SK-N-SH treated with all-trans-retinoic acid at 6 μM for 48 hours (cell line): Measurements from ENCODE around the gene ZNF70.

Experiments used
- ATAC-seq: fragments of 200-7000 bp; cut with Tn5 transposase; 3 replicates; pipeline ENCODE4 v1.9.1; 2020; ENCODE audit warnings: mild to moderate bottlenecking, moderate library complexity
- BACH2 ChIP-seq: fragments of 250-450 bp; sonication (Bioruptor Pico); IDR thresholded peaks from 2 replicates; pipeline ENCODE4 v1.9.0; 2021; ENCODE audit warnings: mild to moderate bottlenecking, borderline replicate concordance
- CSDC2 ChIP-seq: fragments of 250-450 bp; sonication (Bioruptor Pico); IDR thresholded peaks from 2 replicates; pipeline ENCODE4 v1.5.0; 2020; ENCODE audit warnings: mild to moderate bottlenecking, moderate library complexity
- CSRNP3 ChIP-seq: fragments of 250-450 bp; sonication (Bioruptor Pico); IDR thresholded peaks from 2 replicates; pipeline ENCODE4 v1.5.1; 2021; ENCODE audit warnings: mild to moderate bottlenecking, moderate library complexity
- ESRRG ChIP-seq: fragments of 250-450 bp; sonication (Bioruptor Pico); IDR thresholded peaks from 2 replicates; pipeline ENCODE4 v1.6.1; 2021; ENCODE audit warnings: mild to moderate bottlenecking
- GLIS3 ChIP-seq: fragments of 250-450 bp; sonication (Bioruptor Pico); IDR thresholded peaks from 2 replicates; pipeline ENCODE4 v1.5.0; 2020; ENCODE audit warnings: mild to moderate bottlenecking, moderate library complexity
- ISL1 ChIP-seq: fragments of 250-450 bp; sonication (Bioruptor Pico); IDR thresholded peaks from 2 replicates; pipeline ENCODE4 v2.1.2; 2022; ENCODE audit warnings: mild to moderate bottlenecking, moderate library complexity
- OSR1 ChIP-seq: fragments of 250-450 bp; sonication (Bioruptor Pico); IDR thresholded peaks from 2 replicates; pipeline ENCODE4 v1.8.0; 2022; ENCODE audit warnings: moderate library complexity, mild to moderate bottlenecking, inconsistent platforms
- PPARA ChIP-seq: fragments of 250-450 bp; sonication (Bioruptor Pico); IDR thresholded peaks from 2 replicates; pipeline ENCODE4 v1.5.0; 2020; ENCODE audit warnings: mild to moderate bottlenecking, borderline replicate concordance
- RARB ChIP-seq: fragments of 250-450 bp; sonication (Bioruptor Pico); IDR thresholded peaks from 2 replicates; pipeline ENCODE4 v1.8.0; 2021; ENCODE audit warnings: mild to moderate bottlenecking, moderate library complexity
- SNAI2 ChIP-seq: fragments of 250-450 bp; sonication (Bioruptor Pico); IDR thresholded peaks from 2 replicates; pipeline ENCODE4 v1.5.0; 2020; ENCODE audit warnings: mild to moderate bottlenecking, moderate library complexity
- TCF4 ChIP-seq: fragments of 250-450 bp; sonication (Bioruptor Pico); IDR thresholded peaks from 2 replicates; pipeline ENCODE4 v1.8.0; 2021; ENCODE audit warnings: mild to moderate bottlenecking, moderate library complexity, borderline replicate concordance
- TOX ChIP-seq: fragments of 250-450 bp; sonication (Bioruptor Pico); IDR thresholded peaks from 2 replicates; pipeline ENCODE4 v1.8.0; 2021; ENCODE audit warnings: mild to moderate bottlenecking, moderate library complexity, borderline replicate concordance
- ZC3H10 ChIP-seq: fragments of 250-450 bp; sonication (Bioruptor Pico); IDR thresholded peaks from 2 replicates; pipeline ENCODE4 v1.5.1; 2021; ENCODE audit warnings: mild to moderate bottlenecking, moderate library complexity
- ZFP3 ChIP-seq: fragments of 250-450 bp; sonication (Bioruptor Pico); IDR thresholded peaks from 2 replicates; pipeline ENCODE4 v1.5.0; 2020; ENCODE audit warnings: mild to moderate bottlenecking, moderate library complexity
- ZNF565 ChIP-seq: fragments of 450-650 bp; formaldehyde crosslinking; conservative IDR thresholded peaks from 2 replicates; pipeline ENCODE4 v1.5.0; 2020; ENCODE audit warnings: low read depth, mild to moderate bottlenecking, moderate library complexity
- ZNF70 ChIP-seq: fragments of 450-650 bp; formaldehyde crosslinking; IDR thresholded peaks from 2 replicates; pipeline ENCODE4 v1.5.0; 2020; ENCODE audit warnings: mild to moderate bottlenecking, moderate library complexity
- ZNF8 ChIP-seq: fragments of 450-650 bp; formaldehyde crosslinking; IDR thresholded peaks from 2 replicates; pipeline ENCODE4 v1.5.0; 2020; ENCODE audit warnings: mild to moderate bottlenecking, moderate library complexity
- TF ChIP-seq, protein P1 (sequence below): fragments of 250-450 bp; sonication (Bioruptor Pico); IDR thresholded peaks from 2 replicates; pipeline ENCODE4 v1.8.0; 2021; ENCODE audit warnings: low read depth, mild to moderate bottlenecking, moderate library complexity, borderline replicate concordance
- TF ChIP-seq, protein P2 (sequence below): fragments of 250-450 bp; sonication (Bioruptor Pico); IDR thresholded peaks from 2 replicates; pipeline ENCODE4 v1.5.0; 2020; ENCODE audit warnings: mild to moderate bottlenecking, moderate library complexity

The ZNF70 gene

DNA sequence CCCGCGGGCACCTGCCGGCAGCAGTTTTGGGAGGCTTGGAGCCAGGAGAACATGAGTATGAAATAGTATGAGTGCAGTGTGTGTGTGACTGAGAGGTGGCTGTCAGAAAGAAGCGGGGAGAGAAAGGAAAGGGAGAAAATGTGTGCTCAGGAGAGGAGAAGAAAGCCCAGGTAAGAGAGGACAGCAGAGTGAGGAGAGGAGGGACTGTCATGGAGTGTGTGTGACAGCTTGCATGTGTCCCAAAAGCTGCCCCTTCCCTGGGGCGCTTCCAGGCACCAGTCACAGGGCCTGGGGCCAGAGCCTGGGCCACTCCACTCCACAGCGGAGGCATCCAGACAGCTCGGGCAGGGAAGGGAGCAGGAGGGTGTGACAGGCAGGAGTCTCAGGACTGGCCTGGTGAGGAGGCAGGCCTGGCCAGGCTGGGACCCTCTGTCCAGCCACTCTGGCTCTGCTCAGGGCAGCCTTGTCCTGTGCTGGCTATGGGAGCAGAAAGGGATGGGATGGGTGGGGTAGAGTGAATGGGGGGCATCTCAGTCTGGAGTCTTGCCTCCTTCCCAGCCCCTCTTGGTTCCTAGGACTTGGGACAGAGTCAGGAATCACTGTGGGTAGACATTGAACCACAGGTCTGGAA, 22.7 kb upstream of the ZNF70 start (continued):
- TF ChIP-seq CSRNP3 (no peak), ZNF565 (CRISPR knock-in tag) (no peak), BACH2 (CRISPR knock-in tag) (no peak), ZNF8 (no peak), ESRRG (CRISPR knock-in tag) (no peak), CSDC2 (CRISPR knock-in tag) (no peak)
- TF ChIP-seq, protein P1, sequence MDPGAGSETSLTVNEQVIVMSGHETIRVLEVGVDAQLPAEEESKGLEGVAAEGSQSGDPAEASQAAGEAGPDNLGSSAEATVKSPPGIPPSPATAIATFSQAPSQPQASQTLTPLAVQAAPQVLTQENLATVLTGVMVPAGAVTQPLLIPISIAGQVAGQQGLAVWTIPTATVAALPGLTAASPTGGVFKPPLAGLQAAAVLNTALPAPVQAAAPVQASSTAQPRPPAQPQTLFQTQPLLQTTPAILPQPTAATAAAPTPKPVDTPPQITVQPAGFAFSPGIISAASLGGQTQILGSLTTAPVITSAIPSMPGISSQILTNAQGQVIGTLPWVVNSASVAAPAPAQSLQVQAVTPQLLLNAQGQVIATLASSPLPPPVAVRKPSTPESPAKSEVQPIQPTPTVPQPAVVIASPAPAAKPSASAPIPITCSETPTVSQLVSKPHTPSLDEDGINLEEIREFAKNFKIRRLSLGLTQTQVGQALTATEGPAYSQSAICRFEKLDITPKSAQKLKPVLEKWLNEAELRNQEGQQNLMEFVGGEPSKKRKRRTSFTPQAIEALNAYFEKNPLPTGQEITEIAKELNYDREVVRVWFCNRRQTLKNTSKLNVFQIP (CRISPR knock-in tag): no peak

GRCh38 chr22:23772649-23773473, 21.9 kb upstream of the ZNF70 start, which contains the start of gene MMP11:
TSS of gene MMP11 (plus strand) at chr22:23772849. CDS start at chr22:23772871, 22 bp downstream.
- ATAC-seq: peak; percentile 32
- TF ChIP-seq SNAI2: no peak
- TF ChIP-seq ZNF8: no peak
- no peak for TF ChIP-seq CSRNP3
- no peak for TF ChIP-seq RARB (CRISPR knock-in tag)
- TF ChIP-seq CSDC2 (CRISPR knock-in tag): no peak
- no peak for TF ChIP-seq ISL1
- TF ChIP-seq BACH2 (CRISPR knock-in tag): no peak
- TF ChIP-seq PPARA (CRISPR knock-in tag): no peak
- no peak for TF ChIP-seq GLIS3
- no peak for TF ChIP-seq ZNF70 (CRISPR knock-in tag)
- TF ChIP-seq TCF4 (CRISPR knock-in tag): no peak
- TF ChIP-seq ESRRG (CRISPR knock-in tag): no peak
- TF ChIP-seq, protein P2, sequence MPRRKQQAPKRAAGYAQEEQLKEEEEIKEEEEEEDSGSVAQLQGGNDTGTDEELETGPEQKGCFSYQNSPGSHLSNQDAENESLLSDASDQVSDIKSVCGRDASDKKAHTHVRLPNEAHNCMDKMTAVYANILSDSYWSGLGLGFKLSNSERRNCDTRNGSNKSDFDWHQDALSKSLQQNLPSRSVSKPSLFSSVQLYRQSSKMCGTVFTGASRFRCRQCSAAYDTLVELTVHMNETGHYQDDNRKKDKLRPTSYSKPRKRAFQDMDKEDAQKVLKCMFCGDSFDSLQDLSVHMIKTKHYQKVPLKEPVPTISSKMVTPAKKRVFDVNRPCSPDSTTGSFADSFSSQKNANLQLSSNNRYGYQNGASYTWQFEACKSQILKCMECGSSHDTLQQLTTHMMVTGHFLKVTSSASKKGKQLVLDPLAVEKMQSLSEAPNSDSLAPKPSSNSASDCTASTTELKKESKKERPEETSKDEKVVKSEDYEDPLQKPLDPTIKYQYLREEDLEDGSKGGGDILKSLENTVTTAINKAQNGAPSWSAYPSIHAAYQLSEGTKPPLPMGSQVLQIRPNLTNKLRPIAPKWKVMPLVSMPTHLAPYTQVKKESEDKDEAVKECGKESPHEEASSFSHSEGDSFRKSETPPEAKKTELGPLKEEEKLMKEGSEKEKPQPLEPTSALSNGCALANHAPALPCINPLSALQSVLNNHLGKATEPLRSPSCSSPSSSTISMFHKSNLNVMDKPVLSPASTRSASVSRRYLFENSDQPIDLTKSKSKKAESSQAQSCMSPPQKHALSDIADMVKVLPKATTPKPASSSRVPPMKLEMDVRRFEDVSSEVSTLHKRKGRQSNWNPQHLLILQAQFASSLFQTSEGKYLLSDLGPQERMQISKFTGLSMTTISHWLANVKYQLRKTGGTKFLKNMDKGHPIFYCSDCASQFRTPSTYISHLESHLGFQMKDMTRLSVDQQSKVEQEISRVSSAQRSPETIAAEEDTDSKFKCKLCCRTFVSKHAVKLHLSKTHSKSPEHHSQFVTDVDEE (CRISPR knock-in tag): no peak
- TF ChIP-seq ZFP3: no peak
- TF ChIP-seq OSR1 (CRISPR knock-in tag): no peak

GRCh38 chr22:23772315-23772648, 21.4 kb upstream of the ZNF70 start:
- no peak for TF ChIP-seq TOX (CRISPR knock-in tag)
- no peak for TF ChIP-seq ZNF70 (CRISPR knock-in tag)
- ATAC-seq: no peak

DNA sequence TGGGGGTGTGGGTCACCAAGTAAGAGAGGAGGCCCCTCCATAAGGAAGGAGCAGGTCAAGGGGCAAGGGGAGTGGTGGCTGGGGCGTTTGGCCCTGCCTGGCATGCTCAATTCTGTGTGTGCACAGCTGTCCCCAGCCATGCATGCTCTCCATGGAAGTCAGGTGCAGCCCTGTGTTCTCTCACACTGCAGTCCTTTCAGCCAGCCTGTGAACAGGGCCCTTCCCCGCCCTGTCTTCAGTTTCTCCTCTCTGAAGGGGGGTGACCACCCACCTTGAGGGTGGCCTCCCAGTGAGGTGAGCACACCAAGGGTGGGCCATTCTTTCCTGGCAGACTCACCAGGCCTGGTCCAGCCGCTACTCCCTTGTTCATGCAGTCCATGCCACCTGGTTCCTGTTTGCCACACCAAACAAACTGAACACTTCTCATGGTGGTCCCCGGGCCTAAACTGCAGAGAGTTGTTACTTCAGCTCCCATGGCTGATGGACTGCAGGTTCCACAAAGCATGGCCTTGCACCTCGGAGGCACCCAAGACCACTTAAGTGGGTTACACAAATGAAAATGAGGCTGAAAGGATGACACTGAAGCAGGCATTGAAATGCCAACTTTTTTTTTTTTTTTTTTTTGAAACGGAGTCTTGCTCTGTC, 18.5 kb upstream of the ZNF70 start:
- ATAC-seq: no peak
- TF ChIP-seq RARB (CRISPR knock-in tag) (no peak), TCF4 (CRISPR knock-in tag) (no peak), ZC3H10 (CRISPR knock-in tag) (no peak), ZNF70 (CRISPR knock-in tag) (no peak), GLIS3 (no peak), ESRRG (CRISPR knock-in tag) (no peak), OSR1 (CRISPR knock-in tag) (no peak)
